Thyroid gland (tissue), 4 donors: Measurements from ENCODE around the gene ZNF79. TPM values are rescaled to one million over a fixed set of nuclear protein-coding genes. Genes with fewer than 3 reads are reported as not detected.

Experiments used
- DNase-seq, 2 donors: peaks; one replicate each; pipeline ENCODE4 v3.0.0-alpha.2; 2019
- H3K27ac ChIP-seq, 3 donors: fragments of 200-600 bp; sonication (generic); 1 replicate in 2 of 3; 2 replicates in 1 of 3; pipeline ENCODE4 v1.5.1; 2016 to 2019; ENCODE audit warnings: mild to moderate bottlenecking in 1 of 3, moderate library complexity in 1 of 3
- H3K27me3 ChIP-seq: fragments of 200-600 bp; sonication (generic); one replicate; pipeline ENCODE4 v1.5.1; 2019
- H3K36me3 ChIP-seq, 2 donors: fragments of 200-600 bp; sonication (generic); one replicate each; pipeline ENCODE4 v1.5.1; 2016 to 2019
- H3K4me1 ChIP-seq, 2 donors: fragments of 200-600 bp; sonication (generic); one replicate each; pipeline ENCODE4 v1.5.1; 2017 to 2019
- H3K4me3 ChIP-seq, 3 donors: fragments of 200-600 bp; sonication (generic); replicated peaks in 1 of 3; 1 replicate in 2 of 3; 2 replicates in 1 of 3; pipeline ENCODE4 v1.5.1; 2016; ENCODE audit warnings: mild to moderate bottlenecking in 1 of 3
- H3K9me3 ChIP-seq: fragments of 200-600 bp; sonication (generic); one replicate; pipeline ENCODE4 v1.5.1; 2017
- CTCF ChIP-seq, 6 experiments: fragments of 200-600 bp in 3 of 6; fragments of 450-650 bp in 3 of 6; sonication (generic) in 3 of 6; IDR thresholded peaks; one replicate each; pipeline ENCODE4 v1.5.1; 2016 to 2019; ENCODE audit warnings: antibody characterized with exemption in 6 of 6, mild to moderate bottlenecking in 2 of 6, inconsistent platforms in 1 of 6, moderate library complexity in 1 of 6
- POLR2A ChIP-seq, 2 donors: fragments of 450-650 bp; IDR thresholded peaks; one replicate each; pipeline ENCODE4 v1.6.1; 2017; ENCODE audit warnings: antibody characterized with exemption in 2 of 2, mild to moderate bottlenecking in 2 of 2, moderate library complexity in 1 of 2
- WGBS, 2 donors: methylation state at CpG; one replicate each; pipeline ENCODE4 v1.1.5; 2017; 5-methylcytosine and 5-hydroxymethylcytosine counted together
- intact Hi-C: fragments of 100-400 bp; cut with DNase I; formaldehyde crosslinking; loops from one replicate; pipeline ENCODE4 v1.15.1; 2023
- total RNA-seq, 4 donors: library from RNA; depleted of rRNA; stranded (reverse); fragments of >200 nt; gene quantifications; one replicate each; pipeline ENCODE4 v1.2.3, GENCODE V29; 2016

ZNF79 gene
- total RNA-seq, 4 donors from 2014 or later, result 10.6 to 19.4 (median 15.9) TPM

DNA sequence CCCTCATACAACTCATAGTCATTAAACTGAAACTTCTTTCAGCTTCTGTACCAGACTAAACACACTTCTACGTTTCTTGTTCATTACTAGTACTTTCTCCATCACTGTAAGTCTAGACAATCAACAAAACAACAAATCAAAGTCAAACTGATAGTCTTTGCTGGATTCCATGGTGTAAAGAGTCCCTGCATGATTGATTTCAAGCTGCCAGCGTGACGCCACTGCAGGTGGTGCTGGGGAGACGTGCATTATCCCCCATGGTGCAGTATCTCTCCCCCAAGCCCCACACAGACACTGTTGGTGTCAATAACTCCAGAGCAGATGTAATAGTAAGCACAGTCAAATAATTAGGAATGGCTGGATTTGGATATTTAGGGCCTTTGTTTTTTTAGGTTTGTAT, 37.9 kb upstream of the ZNF79 start:
- TF ChIP-seq CTCF (IDR thresholded peaks at IDR 0.05) (no peak), POLR2A (IDR thresholded peaks at IDR 0.05) (no peak)
- no peaks in the 10 kb centered on the region for H3K27me3 ChIP-seq
- no peaks in the 10 kb centered on the region for H3K9me3 ChIP-seq
- no peak overlapping the region for H3K27ac ChIP-seq
- H3K36me3 ChIP-seq, result no peaks in the 10 kb centered on the region
- 84 to 97% methylated on average over 4 of the region's 4 CpGs for WGBS, 2 donors
- H3K4me1 ChIP-seq, result peaks cover 6 to 7% of the 10 kb centered on the region in 2 donors
- no peak overlapping the region for H3K4me3 ChIP-seq
- no peak for DNase-seq
- intact Hi-C loops, result no loop called here

- no peak for TF ChIP-seq POLR2A (IDR thresholded peaks at IDR 0.05)
- no peak for TF ChIP-seq CTCF (IDR thresholded peaks at IDR 0.05)
- Histone ChIP-seq H3K4me3 (no peak overlapping the region), H3K36me3 (no peaks in the 10 kb centered on the region), H3K27ac (no peak overlapping the region), H3K4me1 (peaks cover 6 to 7% of the 10 kb centered on the region in 2 donors), H3K27me3 (no peaks in the 10 kb centered on the region), H3K9me3 (no peaks in the 10 kb centered on the region)
- intact Hi-C loops, result no loop called here
- WGBS, 2 donors, result 94 to 95% methylated on average over 10 of the region's 10 CpGs
- no peak for DNase-seq
Measured at GRCh38 chr9:127386981-127387380, 37.2 kb upstream of the ZNF79 start.

- WGBS, 2 donors, result 80 to 89% methylated on average over 10 of the region's 10 CpGs
Measured at GRCh38 chr9:127388037-127388855, 35.9 kb upstream of the ZNF79 start.

DNA sequence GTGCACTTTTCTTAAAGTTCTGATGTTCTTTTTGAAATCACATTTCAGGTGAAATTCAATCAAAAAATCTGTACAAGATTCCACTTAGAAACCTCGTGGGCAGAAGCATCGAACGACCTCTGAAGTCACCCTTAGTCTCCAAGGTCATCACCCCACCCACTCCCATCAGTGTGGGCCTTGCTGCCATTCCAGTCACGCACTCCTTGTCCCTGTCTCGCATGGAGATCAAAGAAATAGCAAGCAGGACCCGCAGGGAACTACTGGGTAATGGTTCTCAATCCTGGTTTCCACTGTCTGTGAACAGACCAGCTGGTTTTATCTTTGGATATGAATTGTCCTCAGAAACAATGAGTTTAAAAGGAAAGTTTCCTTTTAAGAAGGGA, 35.3 kb upstream of the ZNF79 start:
- intact Hi-C loops, result no loop called here
- TF ChIP-seq CTCF (IDR thresholded peaks at IDR 0.05) (no peak), POLR2A (IDR thresholded peaks at IDR 0.05) (no peak)
- Histone ChIP-seq H3K27ac (no peak overlapping the region), H3K36me3 (no peaks in the 10 kb centered on the region), H3K27me3 (no peaks in the 10 kb centered on the region), H3K4me1 (peaks cover 6 to 7% of the 10 kb centered on the region in 2 donors), H3K4me3 (no peak overlapping the region), H3K9me3 (no peaks in the 10 kb centered on the region)
- DNase-seq, result no peak
- 56 to 57% methylated on average over 6 of the region's 6 CpGs for WGBS, 2 donors

More at GRCh38 chr9:127388037-127388855, 35.9 kb upstream of the ZNF79 start:
- no peak overlapping the region for H3K27ac ChIP-seq
- H3K4me1 ChIP-seq, result peaks cover 6 to 7% of the 10 kb centered on the region in 2 donors
- H3K36me3 ChIP-seq, result no peaks in the 10 kb centered on the region
- TF ChIP-seq POLR2A (IDR thresholded peaks at IDR 0.05) (no peak), CTCF (IDR thresholded peaks at IDR 0.05) (no peak)
- no peak overlapping the region for H3K4me3 ChIP-seq
- no peaks in the 10 kb centered on the region for H3K27me3 ChIP-seq
- no peaks in the 10 kb centered on the region for H3K9me3 ChIP-seq
- intact Hi-C loops, result no loop called here
- DNase-seq, result no peak
